Germinal center (tissue), 1 donor: ENCODE data around the gene HAUS5.
A peak's percentile ranks its signal among the peaks of the same experiment; 100 is the strongest.
"Not testable (repeated sequence)": the region's sequence is repeated elsewhere in the genome, so short reads cannot be mapped to it uniquely, and the experiment has no call there.

Experiments used
- DNase-seq: peaks from one replicate; pipeline ENCODE4 v3.0.0; 2012; ENCODE audit warnings: mixed read lengths, low spot score

Gene HAUS5, protein sequence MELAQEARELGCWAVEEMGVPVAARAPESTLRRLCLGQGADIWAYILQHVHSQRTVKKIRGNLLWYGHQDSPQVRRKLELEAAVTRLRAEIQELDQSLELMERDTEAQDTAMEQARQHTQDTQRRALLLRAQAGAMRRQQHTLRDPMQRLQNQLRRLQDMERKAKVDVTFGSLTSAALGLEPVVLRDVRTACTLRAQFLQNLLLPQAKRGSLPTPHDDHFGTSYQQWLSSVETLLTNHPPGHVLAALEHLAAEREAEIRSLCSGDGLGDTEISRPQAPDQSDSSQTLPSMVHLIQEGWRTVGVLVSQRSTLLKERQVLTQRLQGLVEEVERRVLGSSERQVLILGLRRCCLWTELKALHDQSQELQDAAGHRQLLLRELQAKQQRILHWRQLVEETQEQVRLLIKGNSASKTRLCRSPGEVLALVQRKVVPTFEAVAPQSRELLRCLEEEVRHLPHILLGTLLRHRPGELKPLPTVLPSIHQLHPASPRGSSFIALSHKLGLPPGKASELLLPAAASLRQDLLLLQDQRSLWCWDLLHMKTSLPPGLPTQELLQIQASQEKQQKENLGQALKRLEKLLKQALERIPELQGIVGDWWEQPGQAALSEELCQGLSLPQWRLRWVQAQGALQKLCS

DNA sequence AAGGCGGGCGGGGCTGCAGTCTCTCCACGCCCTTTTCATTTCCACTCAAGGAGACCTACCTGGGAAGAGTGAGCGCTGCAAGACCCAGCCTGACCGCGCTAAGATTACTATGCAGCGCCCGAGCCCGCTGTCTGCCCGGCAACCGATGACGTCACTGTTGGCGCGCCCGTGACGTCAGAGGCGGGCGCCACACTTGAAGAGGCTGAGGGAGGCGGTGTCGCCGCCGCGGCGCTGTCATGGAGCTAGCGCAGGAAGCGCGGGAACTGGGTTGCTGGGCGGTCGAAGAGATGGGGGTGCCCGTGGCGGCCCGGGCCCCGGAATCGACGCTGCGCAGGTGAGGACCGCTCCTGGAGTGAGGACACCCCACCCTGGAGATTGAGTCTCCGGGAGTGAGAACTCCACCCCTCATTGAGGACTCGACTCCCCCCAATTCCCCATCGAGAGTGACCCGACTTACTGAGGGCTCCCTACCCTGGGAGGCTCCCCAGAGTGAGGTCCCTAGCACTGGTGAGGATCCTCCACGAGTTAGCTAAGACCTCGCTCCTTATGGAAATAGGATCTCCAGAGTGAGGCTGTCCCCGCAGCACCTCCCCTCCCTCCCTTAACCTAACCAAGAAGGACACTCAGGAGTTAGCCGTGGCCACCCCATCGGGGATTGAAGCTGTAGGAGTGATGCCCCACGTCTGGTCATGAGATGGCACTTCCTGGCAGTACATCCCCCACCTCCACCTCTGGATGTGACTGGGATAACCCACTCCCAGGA is at the start of gene HAUS5:
Gene HAUS5 (plus strand): TSS at position 177 of the 763 bp plus-strand sequence. CDS start 60 bp downstream, at position 237.
- DNase-seq, result peak; percentile 94

DNA sequence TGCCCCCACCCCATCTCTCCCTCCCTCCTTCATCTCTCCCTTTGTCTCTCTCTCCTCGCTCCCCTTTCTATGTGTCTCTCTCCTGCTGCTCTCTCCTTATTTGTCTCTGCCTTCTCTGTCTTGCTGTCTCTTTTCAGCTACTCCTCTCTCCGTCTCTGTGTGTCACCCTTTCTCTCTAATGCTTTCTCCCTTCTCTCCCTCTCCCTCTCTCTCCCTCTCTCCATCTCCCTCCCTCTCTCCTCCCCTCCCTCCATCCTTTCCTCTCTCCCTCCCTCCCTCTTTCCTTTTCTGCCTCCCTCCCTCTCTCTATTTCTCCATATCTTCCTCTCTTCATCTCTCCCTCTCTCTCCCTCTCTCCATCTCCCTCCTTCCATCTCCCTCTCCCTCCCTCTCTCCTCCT is 49.8 kb upstream of the HAUS5 start:
- no peak for DNase-seq

DNA sequence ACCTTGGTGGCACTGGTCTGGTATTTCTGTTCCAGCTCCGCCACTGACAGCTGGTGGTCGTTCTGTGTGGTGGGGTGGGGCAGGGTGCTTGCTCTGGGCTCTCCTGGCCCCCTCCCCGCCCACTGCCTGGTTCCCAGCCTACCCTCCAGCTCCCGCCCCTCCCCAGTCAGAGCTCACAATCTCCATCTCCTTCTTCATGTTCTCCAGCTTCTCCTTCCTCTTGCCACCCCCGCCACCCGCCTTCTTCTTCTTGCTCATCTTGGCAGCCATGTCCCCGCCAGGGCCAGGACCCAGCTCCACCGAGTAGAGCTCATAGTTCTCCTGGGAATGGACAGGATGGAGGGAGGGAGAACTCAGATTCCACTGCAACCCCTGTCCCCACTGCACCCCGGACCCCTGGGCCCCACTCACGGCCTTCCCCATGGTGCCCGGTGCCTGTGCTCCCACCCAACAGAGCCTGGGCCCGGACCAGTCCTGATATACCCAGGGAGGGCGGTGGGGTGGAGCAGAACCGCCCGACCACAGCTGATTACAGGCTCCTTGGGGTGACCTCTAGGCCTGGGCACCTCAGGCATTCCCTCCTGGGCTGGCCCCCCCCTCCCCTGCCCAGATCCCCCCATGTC is 49.2 kb upstream of the HAUS5 start, which contains the start of gene ATP4A:
Gene ATP4A (minus strand): TSS at position 452 of the 623 bp plus-strand sequence. CDS start 29 bp downstream, at position 423.
- DNase-seq, result no peak

DNA sequence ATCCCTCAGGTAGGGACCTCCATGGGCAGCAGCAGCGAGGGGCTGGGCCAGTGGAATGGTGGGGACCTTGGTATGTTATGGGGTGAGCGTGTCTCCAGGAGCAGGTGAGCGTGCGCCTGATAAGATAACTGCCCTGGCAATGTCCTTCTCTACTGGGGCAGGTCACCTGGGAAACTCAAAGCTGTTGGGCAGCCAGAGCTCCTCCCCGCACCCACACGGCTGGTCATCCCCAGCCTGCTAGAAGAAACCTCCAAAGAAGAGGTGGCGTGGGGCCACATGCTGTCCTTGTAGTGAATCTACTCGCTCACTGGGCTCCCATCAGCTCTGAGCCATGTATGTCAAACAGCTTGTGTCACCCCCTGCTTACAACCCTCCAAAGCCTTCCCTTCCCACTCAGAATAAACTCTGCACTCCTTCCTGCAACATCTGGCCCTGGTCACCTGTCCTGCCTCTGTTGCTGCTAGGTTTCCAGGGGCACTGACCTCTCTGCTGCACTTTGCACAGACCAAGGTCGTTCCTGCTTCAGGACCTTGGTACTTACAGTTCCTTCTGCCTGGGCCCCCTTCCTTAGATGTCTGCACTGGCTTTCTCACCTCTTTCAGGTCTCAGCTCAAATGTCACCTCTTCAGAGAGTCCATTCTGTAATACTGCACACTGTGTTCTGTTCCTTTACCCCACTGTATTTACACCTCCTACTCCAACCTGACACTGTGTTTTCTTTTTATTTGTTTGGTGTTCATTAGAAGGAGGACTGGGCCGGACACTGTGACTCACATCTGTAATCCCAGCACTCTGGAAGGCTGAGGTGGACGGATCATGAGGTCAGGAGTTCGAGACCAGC is 47.3 kb upstream of the HAUS5 start:
- no peak for DNase-seq

DNA sequence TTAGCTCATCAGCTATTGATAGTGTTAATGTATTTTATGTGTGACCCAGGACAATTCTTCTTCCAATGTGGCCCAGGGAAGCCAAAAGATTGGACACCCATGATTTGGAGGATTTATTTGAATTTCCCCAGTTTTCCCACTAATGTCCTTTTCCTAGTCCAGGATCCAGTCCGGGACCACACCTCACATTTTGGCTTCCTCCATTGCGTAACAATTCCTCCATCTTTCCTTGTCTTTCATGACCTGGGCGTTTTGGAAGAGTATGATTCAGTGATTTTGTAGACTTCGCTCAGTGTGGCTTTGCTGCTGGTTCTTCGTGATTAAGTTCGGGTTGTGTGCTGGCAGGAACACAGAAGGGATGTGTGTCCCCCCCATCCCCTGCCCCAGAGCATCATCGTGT is 45.8 kb upstream of the HAUS5 start:
- no peak for DNase-seq

DNA sequence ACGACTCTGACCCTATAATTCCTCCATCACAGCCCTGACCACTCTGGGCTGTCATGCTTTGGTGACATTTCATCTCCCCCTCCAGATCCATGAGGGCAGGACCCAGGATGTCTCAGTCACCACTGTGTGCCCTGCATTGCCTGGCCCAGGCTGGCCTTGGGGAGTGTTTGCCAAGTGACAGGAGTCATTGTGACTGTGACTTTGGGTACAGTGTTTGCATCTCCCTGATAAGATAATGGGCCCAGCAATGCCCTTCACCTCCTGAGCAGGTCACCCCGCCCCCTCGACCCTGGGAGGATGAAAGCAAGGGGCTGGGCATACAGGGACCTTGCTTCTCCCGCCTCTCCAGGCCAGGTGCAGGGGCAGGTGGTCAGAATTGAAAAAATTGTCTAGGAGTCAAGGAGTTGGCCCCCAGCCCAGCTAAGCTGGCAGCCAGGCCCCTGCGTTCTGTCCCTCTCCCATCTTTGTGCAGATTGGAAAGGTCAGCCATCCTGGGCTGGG is 43.2 kb upstream of the HAUS5 start:
- DNase-seq, result no peak

DNA sequence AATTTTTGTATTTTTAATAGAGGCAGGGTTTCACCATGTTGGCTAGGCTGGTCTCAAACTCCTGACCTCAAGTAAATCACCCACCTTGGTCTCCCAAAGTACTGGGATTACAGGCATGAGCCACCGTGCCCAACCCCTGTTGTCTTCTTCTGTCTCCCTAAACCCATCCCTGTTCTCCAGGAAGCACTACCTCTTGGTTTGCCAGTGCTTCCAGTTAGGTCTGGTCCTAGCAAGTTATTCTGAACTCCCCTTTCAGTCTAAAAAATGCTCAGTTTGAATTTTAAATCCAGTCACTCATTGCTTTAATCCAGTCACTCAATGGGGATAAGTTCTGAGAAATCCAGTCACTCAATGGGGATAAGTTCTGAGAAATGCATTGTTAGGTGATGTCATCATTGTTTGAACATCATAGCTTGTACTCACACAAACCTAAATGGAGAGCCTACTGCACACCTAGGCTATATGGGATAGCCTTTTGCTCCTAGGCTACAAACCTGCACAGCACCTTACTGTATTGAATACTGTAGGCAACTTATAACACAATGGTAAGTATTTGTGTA is 41.0 kb upstream of the HAUS5 start:
- no peak for DNase-seq

DNA sequence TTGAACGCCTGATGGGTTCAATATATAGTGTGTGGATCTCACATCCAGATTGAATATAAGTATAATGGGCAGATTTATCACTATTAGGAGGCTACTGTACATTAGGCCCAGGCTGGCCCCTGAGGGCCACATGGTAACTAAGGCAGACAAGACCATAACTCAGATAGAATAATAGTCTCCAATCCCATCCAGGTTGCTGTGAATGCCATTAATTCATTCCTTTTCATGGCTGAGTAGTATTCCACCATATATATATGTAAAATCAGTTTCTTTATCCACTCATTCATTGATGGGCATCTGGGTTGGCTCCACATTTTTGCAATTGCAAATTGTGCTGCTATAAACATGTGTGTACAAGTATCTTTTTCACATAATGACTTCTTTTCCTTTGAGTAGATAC is 34.6 kb upstream of the HAUS5 start:
- DNase-seq, result no peak

DNA sequence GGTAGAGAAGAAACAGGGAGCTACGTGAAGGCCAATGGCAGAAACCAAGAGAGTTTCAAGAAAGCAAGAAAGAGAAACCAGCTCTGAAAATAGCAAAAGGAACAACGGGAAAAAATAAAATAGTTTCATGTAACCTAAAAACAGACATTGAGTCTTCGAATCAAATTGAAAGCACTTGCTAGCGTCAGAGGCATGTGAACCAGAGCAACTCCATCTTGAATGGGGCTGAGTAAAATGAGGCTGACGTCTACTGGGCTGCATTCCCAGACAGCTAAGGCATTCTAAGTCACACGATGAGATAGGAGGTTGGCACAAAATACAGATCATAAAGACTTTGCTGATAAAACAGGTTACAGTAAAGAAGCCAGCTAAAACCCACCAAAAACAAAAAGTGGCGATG is 33.8 kb upstream of the HAUS5 start:
- no peak for DNase-seq

DNA sequence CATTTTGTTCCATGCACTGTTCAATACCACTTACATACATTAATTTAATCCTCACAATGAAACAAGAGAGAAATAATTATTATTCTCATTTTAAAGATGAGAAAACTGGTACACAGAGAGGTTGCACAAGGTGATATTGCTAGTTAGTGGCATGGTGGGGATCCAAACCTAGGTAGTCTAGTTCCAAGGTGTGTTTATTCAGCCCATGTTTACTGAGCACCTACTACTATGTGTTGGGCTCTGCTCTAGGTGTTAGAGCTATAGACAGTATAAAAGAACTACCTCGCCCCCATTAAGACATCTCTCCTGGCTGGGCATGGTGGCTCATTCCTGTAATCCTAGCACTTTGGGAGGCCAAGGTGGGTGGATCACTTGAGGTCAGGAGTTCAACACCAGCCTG is 29.8 kb upstream of the HAUS5 start:
- DNase-seq, result no peak

DNA sequence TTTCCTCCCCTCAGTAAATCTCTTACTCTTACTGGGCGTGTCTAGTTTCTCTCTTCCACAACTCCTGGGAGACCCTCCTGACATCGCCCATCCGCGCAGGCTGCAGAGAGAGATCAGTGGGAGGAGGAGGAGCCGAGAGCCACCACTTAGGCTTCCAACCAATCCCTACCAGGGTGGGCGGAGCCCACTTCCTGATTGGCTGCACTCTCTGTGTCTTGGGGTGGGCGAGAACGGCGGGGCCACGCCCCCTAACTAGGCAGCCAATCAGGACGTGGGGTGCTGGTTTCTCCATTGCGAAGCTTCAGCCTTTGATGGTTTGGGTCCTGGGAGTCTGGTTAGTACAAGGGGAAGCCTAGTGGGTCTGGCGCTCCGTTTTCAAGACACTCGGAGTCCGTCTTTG is 26.7 kb upstream of the HAUS5 start, which contains the start of gene PMIS2:
Gene PMIS2 (plus strand): TSS at position 326 of the 400 bp plus-strand sequence. CDS start 87 bp downstream, outside the sequence.
- peak; percentile 40 for DNase-seq

DNA sequence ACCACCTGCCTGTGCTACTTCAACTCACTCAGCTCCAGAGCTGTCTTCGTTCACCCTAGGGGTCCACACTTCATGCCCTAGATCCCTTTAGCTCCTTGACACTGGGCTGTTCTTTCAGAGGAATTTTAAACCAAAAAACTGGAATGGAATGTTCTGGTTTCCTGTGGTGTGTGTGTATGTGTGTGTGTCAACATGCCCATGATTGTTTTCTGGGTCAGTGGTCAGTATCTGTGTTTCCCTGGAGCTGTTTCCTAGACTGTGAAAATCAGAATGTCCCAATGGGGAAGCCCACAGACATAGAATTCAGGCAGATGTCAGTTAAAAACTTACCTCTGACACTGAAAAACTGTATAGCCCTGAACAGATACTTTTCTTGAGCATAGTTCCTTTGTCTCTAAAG is 25.2 kb upstream of the HAUS5 start:
- DNase-seq, result no peak

DNA sequence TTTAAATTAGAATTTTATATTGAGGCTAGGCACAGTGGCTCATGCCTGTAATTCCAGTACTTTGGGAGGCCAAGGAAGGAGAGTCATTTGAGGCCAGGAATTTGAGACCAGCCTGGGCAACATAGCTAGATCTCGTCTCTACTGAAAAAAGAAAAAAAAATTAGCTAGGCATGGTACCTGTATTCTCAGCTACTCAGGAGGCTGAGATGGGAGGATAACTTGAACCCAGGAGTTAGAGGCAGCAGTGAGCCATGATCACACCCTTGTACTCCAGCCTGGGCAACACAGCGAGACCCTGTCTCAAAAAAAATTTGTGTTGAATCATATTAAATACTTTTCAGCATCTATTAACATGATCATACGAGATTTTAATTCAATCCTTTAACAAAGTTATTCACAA is 21.7 kb upstream of the HAUS5 start:
- no peak for DNase-seq

DNA sequence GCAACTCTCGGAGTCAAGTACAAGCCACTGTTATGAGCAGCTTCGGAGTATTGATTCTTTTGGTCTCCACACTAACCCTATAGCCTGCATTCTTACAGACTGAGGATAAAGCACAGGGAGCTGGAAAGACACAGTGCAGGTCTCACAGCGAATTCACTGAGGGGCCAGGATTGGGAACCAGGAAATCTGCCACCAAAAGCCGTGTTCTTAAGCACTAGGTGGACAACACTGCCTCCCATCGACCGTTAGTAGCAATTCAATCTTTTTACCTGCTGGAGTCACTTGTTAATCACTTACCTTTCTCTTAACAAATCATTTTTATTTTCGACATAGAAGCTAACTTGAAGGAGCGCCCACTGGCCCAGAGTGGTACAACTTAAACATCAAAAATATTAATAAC is 20.3 kb upstream of the HAUS5 start:
- DNase-seq, result peak; percentile 65

DNA sequence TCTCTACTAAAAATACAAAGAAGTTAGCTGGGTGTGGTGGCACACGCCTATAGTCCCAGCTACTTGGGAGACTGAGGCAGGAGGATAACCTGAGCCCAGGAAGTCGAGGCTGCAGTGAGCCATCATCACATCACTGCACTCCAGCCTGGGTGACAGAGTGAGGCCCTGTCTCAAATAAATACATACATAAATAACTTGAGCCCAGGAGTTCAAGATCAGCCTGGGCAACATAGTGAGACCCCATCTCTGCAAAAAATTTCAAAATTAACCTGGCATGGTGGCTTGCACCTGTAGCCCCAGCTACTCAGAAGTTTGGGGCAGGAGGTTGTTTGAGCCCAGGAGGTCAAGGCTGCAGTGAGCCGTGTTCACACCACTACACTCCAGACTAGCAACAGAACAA is 17.5 kb upstream of the HAUS5 start:
- not testable (repeated sequence) for DNase-seq

DNA sequence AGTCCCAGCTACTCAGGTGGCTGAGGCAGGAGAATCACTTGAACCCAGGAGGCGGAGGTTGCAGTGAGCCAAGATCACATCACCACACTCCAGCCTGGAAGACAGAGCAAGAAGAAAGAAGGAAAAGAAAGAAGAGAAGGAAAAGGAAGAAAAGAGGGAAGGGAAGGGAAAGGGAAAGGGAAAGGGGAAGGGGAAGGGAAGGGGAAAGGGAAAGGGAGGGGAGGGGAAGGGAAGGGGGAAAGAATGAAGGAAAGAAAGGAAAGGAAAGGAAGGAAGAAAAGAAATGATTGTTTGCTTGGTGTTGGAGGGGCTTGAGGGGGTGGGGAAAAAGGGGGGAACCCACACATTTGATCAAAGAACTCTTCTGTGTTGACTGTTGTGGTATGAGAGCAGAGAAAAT is 16.6 kb upstream of the HAUS5 start:
- DNase-seq, result no peak

DNA sequence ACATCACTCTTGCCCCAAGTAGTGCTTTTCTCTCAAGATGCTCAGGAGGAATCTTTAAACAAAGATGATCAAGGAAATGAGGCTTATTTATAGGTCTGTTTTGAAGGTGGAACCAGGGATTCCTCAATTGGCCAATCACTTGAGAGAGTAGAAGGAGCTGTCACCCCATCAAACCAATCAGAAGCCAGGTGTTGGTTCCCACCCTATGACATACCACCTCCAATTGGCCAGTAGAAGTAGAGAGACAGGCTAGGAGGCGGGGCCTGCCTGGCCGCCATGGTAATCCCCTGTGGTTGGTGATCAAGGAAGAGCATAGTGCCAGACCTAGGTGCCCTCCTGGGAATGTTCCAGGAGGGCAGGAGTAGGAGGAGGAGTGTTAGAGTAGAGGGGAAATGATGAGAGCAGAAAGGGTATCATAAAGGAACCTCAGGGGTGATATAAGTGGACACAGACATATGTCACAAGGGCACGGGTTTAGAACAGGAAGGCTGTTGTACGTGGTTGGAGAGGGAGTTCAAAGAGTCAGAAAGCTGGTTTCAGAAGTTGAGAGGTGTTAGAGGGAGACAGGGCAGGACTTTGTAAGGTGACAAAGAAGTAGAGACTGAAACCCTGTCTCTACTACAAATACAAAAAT is 16.1 kb upstream of the HAUS5 start:
- peak; percentile 66 for DNase-seq

DNA sequence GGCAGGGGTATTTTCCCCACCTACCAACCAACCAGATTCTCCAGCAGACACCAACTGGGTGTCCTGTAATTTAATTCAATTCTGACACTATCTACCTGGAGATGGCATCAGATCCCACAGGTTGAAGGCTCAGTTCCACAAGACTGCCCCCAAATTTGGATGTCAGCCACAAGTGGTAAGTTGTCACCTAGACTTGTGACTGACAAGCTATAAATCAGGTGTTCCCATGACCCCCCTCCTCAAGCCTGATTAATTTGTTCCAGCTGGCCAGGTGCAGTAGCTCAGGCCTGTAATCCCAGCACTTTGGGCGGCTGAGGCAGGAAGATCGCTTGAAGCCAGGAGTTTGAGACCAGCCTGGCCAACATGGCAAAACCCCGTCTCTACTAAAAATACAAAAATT is 10.6 kb upstream of the HAUS5 start:
- no peak for DNase-seq

DNA sequence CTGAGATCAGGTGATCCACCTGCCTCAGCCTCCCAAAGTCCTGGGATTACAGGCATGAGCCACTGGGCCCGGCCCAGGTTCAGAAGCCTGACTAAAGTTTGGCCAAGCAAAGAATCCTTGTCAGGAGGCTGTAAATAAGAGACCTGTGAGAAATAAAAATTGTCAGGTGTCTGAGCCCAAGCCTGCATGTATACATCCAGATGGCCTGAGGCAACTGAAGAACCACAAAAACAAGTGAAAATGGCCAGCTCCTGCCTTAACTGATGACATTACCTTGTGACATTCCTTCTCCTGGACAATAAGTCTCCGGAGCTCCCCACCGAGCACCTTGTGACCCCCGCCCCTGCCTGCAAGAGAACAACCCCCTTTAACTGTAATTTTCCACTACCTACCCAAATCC is 8.1 kb upstream of the HAUS5 start:
- DNase-seq, result not testable (repeated sequence)

DNA sequence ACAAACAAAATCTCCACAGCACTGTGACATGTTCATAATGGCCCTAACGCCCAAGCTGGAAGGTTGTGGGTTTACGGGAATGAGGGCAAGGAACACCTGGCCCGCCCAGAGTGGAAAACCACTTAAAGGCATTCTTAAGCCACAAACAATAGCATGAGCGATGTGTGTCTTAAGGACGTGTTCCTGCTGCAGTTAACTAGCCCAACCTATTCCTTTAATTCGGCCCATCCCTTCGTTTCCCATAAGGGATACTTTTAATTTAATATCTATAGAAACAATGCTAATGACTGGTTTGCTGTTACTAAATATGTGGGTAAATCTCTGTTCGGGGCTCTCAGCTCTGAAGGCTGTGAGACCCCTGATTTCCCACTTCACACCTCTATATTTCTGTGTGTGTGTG is 5.4 kb upstream of the HAUS5 start:
- not testable (repeated sequence) for DNase-seq
